ENCODE measurements around the gene NAXD.

GRCh38 chr13:110566171-110566570 lies 49.2 kb upstream of the NAXD start:
- TF ChIP-seq SNAI2 (CRISPR knock-in tag; IDR thresholded peaks at IDR 0.05) (no peak), ZFP3 (CRISPR knock-in tag; IDR thresholded peaks at IDR 0.05) (no peak), GLIS3 (CRISPR knock-in tag; IDR thresholded peaks at IDR 0.05) (no peak), PATZ1 (CRISPR knock-in tag; IDR thresholded peaks at IDR 0.05; ENCODE audit: borderline replicate concordance) (no peak), CREB5 (CRISPR knock-in tag; IDR thresholded peaks at IDR 0.05; ENCODE audit: low read depth) (no peak), RARB (CRISPR knock-in tag; IDR thresholded peaks at IDR 0.05) (no peak), TOX (CRISPR knock-in tag; IDR thresholded peaks at IDR 0.05; ENCODE audit: borderline replicate concordance) (no peak), ZFP30 (CRISPR knock-in tag; IDR thresholded peaks at IDR 0.05) (no peak)

Measured in SK-N-SH treated with all-trans-retinoic acid at 6 μM for 48 hours (cell line).